HG03469 (cell line): ENCODE results near the gene EFCC1.
"Not testable (repeated sequence)": the region's sequence is repeated elsewhere in the genome, so short reads cannot be mapped to it uniquely, and the experiment has no call there.

Experiments
- ATAC-seq: cut with Tn5 transposase; IDR thresholded peaks from one replicate; pipeline ENCODE4 v1.9.1; 2021; ENCODE audit warnings: mild to moderate bottlenecking, moderate library complexity, moderate number of reproducible peaks; ENCODE audit not compliant: unreplicated experiment

The EFCC1 gene

GRCh38 chr3:129069313-129070085, 68.4 kb downstream of the EFCC1 start:
- not testable (repeated sequence) for ATAC-seq

- no peak for ATAC-seq
Measured at GRCh38 chr3:129070086-129070885, 69.2 kb downstream of the EFCC1 start.

- ATAC-seq: no peak
Measured at GRCh38 chr3:129077222-129077621, 76.1 kb downstream of the EFCC1 start.

GRCh38 chr3:129078510-129078909, 77.4 kb downstream of the EFCC1 start:
- no peak for ATAC-seq

- no peak for ATAC-seq
Measured at GRCh38 chr3:129081503-129081902, 80.4 kb downstream of the EFCC1 start.

GRCh38 chr3:129082026-129082425, 80.9 kb downstream of the EFCC1 start:
- no peak for ATAC-seq

GRCh38 chr3:129084501-129084900, 83.4 kb downstream of the EFCC1 start:
- ATAC-seq: no peak

GRCh38 chr3:129085165-129085715, 84.1 kb downstream of the EFCC1 start:
- ATAC-seq: no peak

GRCh38 chr3:129085818-129086217, 84.7 kb downstream of the EFCC1 start:
- no peak for ATAC-seq

GRCh38 chr3:129087138-129087702, 86.1 kb downstream of the EFCC1 start:
- ATAC-seq: no peak

- ATAC-seq: not testable (repeated sequence)
Measured at GRCh38 chr3:129087904-129088303, 86.8 kb downstream of the EFCC1 start.

- ATAC-seq: not testable (repeated sequence)
Measured at GRCh38 chr3:129088312-129088711, 87.2 kb downstream of the EFCC1 start.
